HepG2 (cell line): Measurements from ENCODE around the gene TUBGCP6. TPM values are rescaled to one million over a fixed set of nuclear protein-coding genes. Genes with fewer than 3 reads are reported as not detected.

Experiments
- ATAC-seq: fragments of 200-7000 bp; cut with Tn5 transposase; 3 replicates; pipeline ENCODE4 v1.9.1; 2020; ENCODE audit warnings: mild to moderate bottlenecking, moderate library complexity
- BruUV-seq: library from RNA; stranded (reverse); fragments of 400-500 nt; replicated peaks from 2 replicates; lab custom pipeline; 2021; lab: Mats Ljungman, UMichigan
- CTCF ChIA-PET: fragments of 300-600 bp; formaldehyde crosslinking; extraction: SDS; loops from one replicate; lab custom pipeline; 2021; ENCODE audit warnings: low total read pairs, inconsistent platforms, low intra/inter-chr PET ratio; lab: Yijun Ruan, JAX
- POLR2A ChIA-PET: fragments of 350-600 bp; sonication (Branson Sonifier 250); formaldehyde crosslinking; loops from one replicate; lab custom pipeline; 2020; ENCODE audit warnings: antibody characterized with exemption, inconsistent platforms; lab: Yijun Ruan, JAX
- DNase-seq: peaks from one replicate; pipeline ENCODE4 v3.0.0-alpha.2; 2015; ENCODE audit warnings: low spot score
- FAIRE-seq: peaks from 3 replicates; lab custom pipeline; 2011; peaks lifted over from hg19 to GRCh38; lab: Jason Lieb, UNC
- H2AFZ ChIP-seq: one replicate; pipeline ENCODE4 v1.6.1; 2011; ENCODE audit warnings: low read length, inconsistent platforms
- H3K27ac ChIP-seq: fragments of 300-600 bp; 3 replicates; pipeline ENCODE4 v1.8.0; 2011; ENCODE audit warnings: mixed run types, mild to moderate bottlenecking, mixed read lengths, low read length, inconsistent platforms; ENCODE audit not compliant: insufficient read depth; ENCODE audit errors: extremely low read length
- H3K27me3 ChIP-seq, 2 experiments: fragments of 200-600 bp in 1 of 2; 2 replicates in 1 of 2; 3 replicates in 1 of 2; pipeline versions ENCODE4 v1.6.0 to v1.8.0; 2011; ENCODE audit warnings: low read length in 2 of 2, mild to moderate bottlenecking in 2 of 2, moderate library complexity in 2 of 2, inconsistent platforms in 1 of 2; ENCODE audit not compliant: insufficient read depth in 2 of 2, control insufficient read depth in 1 of 2
- H3K36me3 ChIP-seq, 2 experiments: fragments of 200-600 bp in 1 of 2; replicated peaks in 1 of 2; 2 replicates in 1 of 2; 3 replicates in 1 of 2; pipeline versions ENCODE4 v1.5.1 to v1.8.0; 2011; ENCODE audit warnings: low read length in 2 of 2, inconsistent platforms in 1 of 2; ENCODE audit not compliant: insufficient read depth in 2 of 2, control insufficient read depth in 1 of 2
- H3K4me1 ChIP-seq: 2 replicates; pipeline ENCODE4 v1.5.1; 2012; ENCODE audit warnings: low read length, inconsistent platforms; ENCODE audit not compliant: insufficient read depth
- H3K4me2 ChIP-seq: 2 replicates; pipeline ENCODE4 v1.6.0; 2011; ENCODE audit warnings: low read depth, low read length, inconsistent platforms
- H3K4me3 ChIP-seq, 3 experiments: fragments of 200-600 bp in 1 of 3; sonication (generic), shearing (Covaris generic) in 1 of 3; replicated peaks in 1 of 3; 2 replicates each; pipeline ENCODE4 v1.5.1; 2011 to 2016; ENCODE audit warnings: low read length in 3 of 3, inconsistent platforms in 2 of 3, low read depth in 2 of 3, mild to moderate bottlenecking in 2 of 3, control low read depth in 1 of 3, mixed read lengths in 1 of 3; ENCODE audit not compliant: insufficient read depth in 1 of 3
- H3K79me2 ChIP-seq: one replicate; pipeline ENCODE4 v1.6.1; 2011; ENCODE audit warnings: low read length, inconsistent platforms; ENCODE audit not compliant: insufficient read depth
- H3K9ac ChIP-seq: 2 replicates; pipeline ENCODE4 v1.6.0; 2011; ENCODE audit warnings: mild to moderate bottlenecking, low read depth, low read length, inconsistent platforms; ENCODE audit not compliant: insufficient read depth
- H3K9me3 ChIP-seq: 2 replicates; pipeline ENCODE4 v1.5.1; 2012; ENCODE audit warnings: mild to moderate bottlenecking, low read length
- H4K20me1 ChIP-seq: 2 replicates; pipeline ENCODE4 v1.6.0; 2011; ENCODE audit warnings: inconsistent platforms, mild to moderate bottlenecking, low read length, moderate library complexity; ENCODE audit not compliant: insufficient read depth
- AGO2 ChIP-seq: fragments of 200-400 bp; formaldehyde crosslinking; optimal IDR thresholded peaks from 2 replicates; pipeline ENCODE3; 2017; ENCODE audit warnings: mild to moderate bottlenecking, low read depth, low read length, moderate library complexity
- ARNT2 ChIP-seq: sonication (generic); formaldehyde crosslinking; IDR thresholded peaks from 2 replicates; pipeline ENCODE4 v1.8.0; 2022; ENCODE audit warnings: mild to moderate bottlenecking, low read depth, missing genetic modification reagents, moderate library complexity
- HDAC6 ChIP-seq: fragments of 200-600 bp; sonication (generic); IDR thresholded peaks from 2 replicates; pipeline ENCODE4 v1.7.0; 2017; ENCODE audit warnings: mild to moderate bottlenecking, antibody characterized with exemption, low read length, low read depth
- HIVEP1 ChIP-seq: sonication (generic); formaldehyde crosslinking; IDR thresholded peaks from 2 replicates; pipeline ENCODE4 v1.4.0; 2020; ENCODE audit warnings: mild to moderate bottlenecking, missing genetic modification reagents
- HNF4G ChIP-seq, 2 experiments: sonication (generic) in 1 of 2; formaldehyde crosslinking in 1 of 2; IDR thresholded peaks; 2 replicates each; pipeline versions ENCODE4 v1.4.0 to v1.6.1; 2011 to 2020; ENCODE audit warnings: borderline replicate concordance in 2 of 2, low read depth in 2 of 2, mild to moderate bottlenecking in 2 of 2, low read length in 1 of 2, missing genetic modification reagents in 1 of 2, moderate library complexity in 1 of 2
- NFIB ChIP-seq: sonication (generic); formaldehyde crosslinking; IDR thresholded peaks from 2 replicates; pipeline ENCODE4 v1.9.0; 2021; ENCODE audit warnings: missing genetic modification reagents, mild to moderate bottlenecking, borderline replicate concordance
- POLR2AphosphoS5 ChIP-seq: IDR thresholded peaks from 2 replicates; pipeline ENCODE4 v1.6.1; 2012; ENCODE audit warnings: low read depth, low read length
- POLR2G ChIP-seq: fragments of 200-400 bp; formaldehyde crosslinking; IDR thresholded peaks from 2 replicates; pipeline ENCODE4 v1.6.1; 2018; ENCODE audit warnings: mild to moderate bottlenecking, low read depth, low read length, moderate library complexity
- RBM22 ChIP-seq: fragments of 200-400 bp; formaldehyde crosslinking; optimal IDR thresholded peaks from 2 replicates; pipeline ENCODE3; 2017; ENCODE audit warnings: mild to moderate bottlenecking, low read length, moderate library complexity
- STAG1 ChIP-seq: sonication (generic); formaldehyde crosslinking; IDR thresholded peaks from 2 replicates; pipeline ENCODE4 v1.4.0; 2020; ENCODE audit warnings: missing genetic modification reagents
- ZBTB7A ChIP-seq: sonication (generic); formaldehyde crosslinking; IDR thresholded peaks from 2 replicates; pipeline ENCODE4 v1.8.0; 2022; ENCODE audit warnings: mild to moderate bottlenecking, missing genetic modification reagents
- ZNF253 ChIP-seq: sonication (generic); formaldehyde crosslinking; IDR thresholded peaks from 2 replicates; pipeline ENCODE4 v1.8.0; 2022; ENCODE audit warnings: mild to moderate bottlenecking, missing genetic modification reagents, borderline replicate concordance
- ZNF30 ChIP-seq: sonication (generic); formaldehyde crosslinking; IDR thresholded peaks from 2 replicates; pipeline ENCODE4 v1.5.0; 2020; ENCODE audit warnings: mild to moderate bottlenecking, missing genetic modification reagents
- ZNF510 ChIP-seq: sonication (generic); formaldehyde crosslinking; IDR thresholded peaks from 2 replicates; pipeline ENCODE4 v1.4.0; 2020; ENCODE audit warnings: low read depth, mild to moderate bottlenecking, missing genetic modification reagents
- ZNF569 ChIP-seq: sonication (generic); formaldehyde crosslinking; IDR thresholded peaks from 2 replicates; pipeline ENCODE4 v1.5.0; 2020; ENCODE audit warnings: mild to moderate bottlenecking, missing genetic modification reagents, moderate library complexity, borderline replicate concordance
- ZNF768 ChIP-seq: sonication (generic); formaldehyde crosslinking; IDR thresholded peaks from 2 replicates; pipeline ENCODE4 v1.4.0; 2020; ENCODE audit warnings: missing genetic modification reagents
- ZNF780A ChIP-seq: sonication (generic); formaldehyde crosslinking; IDR thresholded peaks from 2 replicates; pipeline ENCODE4 v1.8.0; 2022; ENCODE audit warnings: mild to moderate bottlenecking, missing genetic modification reagents, moderate library complexity
- WGBS: methylation state at CpG from one replicate; pipeline ENCODE4 v1.1.6; 2017; ENCODE audit warnings: low lambda C conversion rate; 5-methylcytosine and 5-hydroxymethylcytosine counted together
- in situ Hi-C: cut with HindIII; loops from 2 replicates; pipeline ENCODE4 v1.10.0; 2017; ENCODE audit warnings: low pct_unique_long_range_greater_than_20kb; ENCODE audit not compliant: extremely low pct_ligation_motif_present
- intact Hi-C: fragments of 100-400 bp; cut with micrococcal nuclease; formaldehyde crosslinking; loops from one replicate; pipeline ENCODE4 v1.10.0; 2022; ENCODE audit not compliant: unreplicated experiment
- polyA plus RNA-seq, 8 experiments: library from polyadenylated mRNA; depleted of rRNA in 3 of 8; stranded (reverse) in 7 of 8; unstranded in 1 of 8; fragments of >200 nt; fragmentation: Illumina TruSeq in 4 of 8; extraction: Trizol in 4 of 8; gene quantifications; 2 replicates each; pipeline versions ENCODE4 v1.2.1 to v1.2.3, GENCODE V29; 2011 to 2016; ENCODE audit warnings: low read depth in 4 of 8, missing spikeins in 1 of 8, mixed read lengths in 1 of 8; ENCODE audit not compliant: insufficient read depth in 1 of 8
- total RNA-seq, 5 experiments: library from RNA; depleted of rRNA; stranded (reverse); fragments of >200 nt; fragmentation: Illumina TruSeq; extraction: Trizol; gene quantifications; 2 replicates each; pipeline ENCODE4 v1.2.3, GENCODE V29; 2016; ENCODE audit warnings: low read depth in 1 of 5
- TF ChIP-seq, protein P1 (sequence below): sonication (generic); formaldehyde crosslinking; IDR thresholded peaks from 2 replicates; pipeline ENCODE4 v1.4.0; 2020; ENCODE audit warnings: missing genetic modification reagents
- TF ChIP-seq, protein P2 (sequence below): sonication (generic); formaldehyde crosslinking; IDR thresholded peaks from 2 replicates; pipeline ENCODE4 v1.4.0; 2020; ENCODE audit warnings: missing genetic modification reagents

Gene TUBGCP6
- total and polyA plus RNA-seq, 2 of the 13 experiments (the other 11 are each of a cell fraction or from before 2014, with no cell fraction given), result 14.6 to 15.7 TPM

DNA sequence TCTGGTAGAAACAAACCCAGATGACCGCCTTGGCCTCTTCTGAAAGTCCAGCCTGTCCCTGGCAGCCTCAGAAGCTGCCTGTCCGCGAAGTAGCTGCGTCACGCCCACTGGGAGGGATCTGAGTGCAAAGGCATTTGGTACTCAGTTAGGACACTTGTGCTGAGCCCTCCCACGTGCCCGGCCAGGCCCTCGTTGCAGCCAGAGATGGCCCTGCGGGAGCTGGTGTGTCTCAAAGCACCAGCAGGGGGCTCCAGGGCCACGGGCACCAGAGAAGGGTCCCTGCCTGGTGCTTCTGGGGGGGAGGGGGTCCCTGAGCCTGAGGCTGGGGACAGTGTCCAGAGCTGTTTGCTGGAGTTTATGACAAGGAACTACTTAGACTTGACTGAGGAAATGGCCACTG, 38.2 kb downstream of the TUBGCP6 start (continued):
- TF ChIP-seq ZNF510 (CRISPR knock-in tag) (no peak), ZBTB7A (0 out of 2 replicates have a peak, but pooled peaks have one; percentile 37), ZNF569 (CRISPR knock-in tag) (no peak), STAG1 (CRISPR knock-in tag) (peak; percentile 30; the same call in 1 of the 2 replicates), POLR2AphosphoS5 (no peak)
- TF ChIP-seq, protein P1, sequence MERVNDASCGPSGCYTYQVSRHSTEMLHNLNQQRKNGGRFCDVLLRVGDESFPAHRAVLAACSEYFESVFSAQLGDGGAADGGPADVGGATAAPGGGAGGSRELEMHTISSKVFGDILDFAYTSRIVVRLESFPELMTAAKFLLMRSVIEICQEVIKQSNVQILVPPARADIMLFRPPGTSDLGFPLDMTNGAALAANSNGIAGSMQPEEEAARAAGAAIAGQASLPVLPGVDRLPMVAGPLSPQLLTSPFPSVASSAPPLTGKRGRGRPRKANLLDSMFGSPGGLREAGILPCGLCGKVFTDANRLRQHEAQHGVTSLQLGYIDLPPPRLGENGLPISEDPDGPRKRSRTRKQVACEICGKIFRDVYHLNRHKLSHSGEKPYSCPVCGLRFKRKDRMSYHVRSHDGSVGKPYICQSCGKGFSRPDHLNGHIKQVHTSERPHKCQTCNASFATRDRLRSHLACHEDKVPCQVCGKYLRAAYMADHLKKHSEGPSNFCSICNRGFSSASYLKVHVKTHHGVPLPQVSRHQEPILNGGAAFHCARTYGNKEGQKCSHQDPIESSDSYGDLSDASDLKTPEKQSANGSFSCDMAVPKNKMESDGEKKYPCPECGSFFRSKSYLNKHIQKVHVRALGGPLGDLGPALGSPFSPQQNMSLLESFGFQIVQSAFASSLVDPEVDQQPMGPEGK (CRISPR knock-in tag), result 0 out of 2 replicates have a peak, but pooled peaks have one; percentile 20
- TF ChIP-seq, protein P2, sequence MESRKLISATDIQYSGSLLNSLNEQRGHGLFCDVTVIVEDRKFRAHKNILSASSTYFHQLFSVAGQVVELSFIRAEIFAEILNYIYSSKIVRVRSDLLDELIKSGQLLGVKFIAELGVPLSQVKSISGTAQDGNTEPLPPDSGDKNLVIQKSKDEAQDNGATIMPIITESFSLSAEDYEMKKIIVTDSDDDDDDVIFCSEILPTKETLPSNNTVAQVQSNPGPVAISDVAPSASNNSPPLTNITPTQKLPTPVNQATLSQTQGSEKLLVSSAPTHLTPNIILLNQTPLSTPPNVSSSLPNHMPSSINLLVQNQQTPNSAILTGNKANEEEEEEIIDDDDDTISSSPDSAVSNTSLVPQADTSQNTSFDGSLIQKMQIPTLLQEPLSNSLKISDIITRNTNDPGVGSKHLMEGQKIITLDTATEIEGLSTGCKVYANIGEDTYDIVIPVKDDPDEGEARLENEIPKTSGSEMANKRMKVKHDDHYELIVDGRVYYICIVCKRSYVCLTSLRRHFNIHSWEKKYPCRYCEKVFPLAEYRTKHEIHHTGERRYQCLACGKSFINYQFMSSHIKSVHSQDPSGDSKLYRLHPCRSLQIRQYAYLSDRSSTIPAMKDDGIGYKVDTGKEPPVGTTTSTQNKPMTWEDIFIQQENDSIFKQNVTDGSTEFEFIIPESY, result peak; percentile 28; the same call in 1 of the 2 replicates

DNA sequence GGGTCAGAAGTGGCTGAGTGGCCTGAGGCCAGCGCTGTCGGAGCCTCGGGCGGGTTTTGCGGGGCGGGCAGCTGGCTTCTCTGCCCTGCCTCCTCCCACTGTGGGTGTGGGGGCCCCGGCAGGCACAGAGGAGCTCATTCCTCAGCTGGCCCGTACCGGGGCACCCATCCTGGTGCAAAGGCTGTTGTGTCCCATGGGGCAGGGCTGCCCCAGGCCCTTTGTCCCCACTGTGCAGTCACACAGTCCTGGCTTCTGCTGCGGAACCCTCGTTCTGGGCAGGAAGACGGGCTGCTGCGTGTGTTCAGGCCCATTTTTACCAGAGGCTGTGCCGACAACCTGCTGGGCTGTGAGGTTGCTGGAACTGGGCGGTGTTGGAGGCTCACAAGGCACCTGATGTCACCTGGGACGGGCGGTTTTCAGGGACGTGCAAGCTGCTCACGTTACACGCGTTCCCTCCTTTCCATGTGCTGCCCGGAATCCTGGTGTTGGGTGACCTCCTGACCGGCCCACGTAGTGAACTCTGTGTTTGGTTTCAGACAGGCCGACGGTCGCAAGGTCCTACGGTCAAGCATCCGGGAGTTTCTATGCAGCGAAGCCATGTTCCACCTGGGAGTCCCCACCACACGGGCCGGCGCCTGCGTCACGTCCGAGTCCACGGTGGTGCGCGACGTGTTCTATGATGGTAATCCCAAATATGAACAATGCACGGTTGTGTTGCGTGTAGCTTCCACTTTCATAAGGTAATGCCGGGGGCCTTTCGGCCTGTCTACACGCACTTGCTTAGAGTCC, 38.8 kb downstream of the TUBGCP6 start:
- in situ Hi-C loops (loop anchor here (5.0 kb wide), 1 partner anchor 59 kb away; no protein-coding TSS in a partner anchor), intact Hi-C loops (no loop called here)
- CTCF ChIA-PET, result no interaction called here
- Histone ChIP-seq H3K79me2 (peaks cover 14% of the 10 kb centered on the region), H3K4me2 (no peak overlapping the region), H3K4me3 (no peak overlapping the region), H4K20me1 (peaks cover 11% of the 10 kb centered on the region), H3K9me3 (no peaks in the 10 kb centered on the region), H3K27ac (no peak overlapping the region), H2AFZ (no peak overlapping the region), H3K36me3 (peaks cover 4 to 26% of the 10 kb centered on the region in 2 experiments; a peak in 4 of 5 replicates), H3K9ac (no peak overlapping the region), H3K4me1 (peaks cover 36% of the 10 kb centered on the region), H3K27me3 (no peaks in the 10 kb centered on the region)
- no peak for FAIRE-seq
- DNase-seq, result no peak
- POLR2A ChIA-PET, result interaction anchor here (0.7 to 1.2 kb wide), 2 partner anchors 22 to 61 kb away, joined by 3 read pairs; no protein-coding TSS in a partner anchor
- BruUV-seq, result no TSS peak
- ATAC-seq, result no peak
- 97% methylated on average over 27 of the region's 45 CpGs for WGBS
- TF ChIP-seq POLR2G (peak; percentile 19; the same call in 1 of the 2 replicates), ZNF30 (CRISPR knock-in tag) (no peak), HIVEP1 (CRISPR knock-in tag) (0 out of 2 replicates have a peak, but pooled peaks have one; percentile 13), ZNF780A (CRISPR knock-in tag) (no peak), ARNT2 (CRISPR knock-in tag) (no peak), NFIB (no peak), RBM22 (peak; percentile 57), ZNF768 (CRISPR knock-in tag) (peak; percentile 20; the same call in 1 of the 2 replicates), HNF4G (IDR thresholded peaks at IDR 0.05; ENCODE audit: borderline replicate concordance, low read depth, low read length) (no peak), HNF4G (CRISPR knock-in tag; IDR thresholded peaks at IDR 0.05; ENCODE audit: borderline replicate concordance, low read depth) (no peak), HDAC6 (no peak), ZNF253 (CRISPR knock-in tag) (no peak), AGO2 (peak; percentile 97)
